Measurements from ENCODE around the gene PURA.
"Not testable (repeated sequence)": the region's sequence is repeated elsewhere in the genome, so short reads cannot be mapped to it uniquely, and the experiment has no call there.

PURA gene

GRCh38 chr5:140152022-140152999 lies 38.4 kb downstream of the PURA start:
- Mint-ChIP-seq H3K27ac (no peak overlapping the region), H3K36me3 (no peaks in the 10 kb centered on the region), H3K4me1 (peaks cover 6 to 10% of the 10 kb centered on the region in 2 donors), H3K27me3 (peaks cover 8 to 9% of the 10 kb centered on the region in 2 donors), H3K9me3 (no peaks in the 10 kb centered on the region), H3K4me3 (no peak overlapping the region)
- DNase-seq, result no peak
- no peak for ATAC-seq (replicated peaks)

- ATAC-seq (replicated peaks) (no peak), DNase-seq (no peak)
- no peak overlapping the region for H3K27ac Mint-ChIP-seq
- peaks cover 6 to 12% of the 10 kb centered on the region in 2 donors for H3K4me1 Mint-ChIP-seq
- no peaks in the 10 kb centered on the region for H3K36me3 Mint-ChIP-seq
- no peaks in the 10 kb centered on the region for H3K9me3 Mint-ChIP-seq
- H3K4me3 Mint-ChIP-seq, result no peak overlapping the region
- no peaks in the 10 kb centered on the region for H3K27me3 Mint-ChIP-seq
Measured at GRCh38 chr5:140153255-140153654, 39.3 kb downstream of the PURA start.

GRCh38 chr5:140153905-140154304 lies 40.0 kb downstream of the PURA start:
- DNase-seq (no peak), ATAC-seq (replicated peaks) (no peak)
- Mint-ChIP-seq H3K4me3 (no peak overlapping the region), H3K4me1 (peaks cover 6 to 12% of the 10 kb centered on the region in 2 donors), H3K27ac (no peak overlapping the region), H3K36me3 (no peaks in the 10 kb centered on the region), H3K9me3 (no peaks in the 10 kb centered on the region), H3K27me3 (no peaks in the 10 kb centered on the region)

GRCh38 chr5:140154710-140155381 lies 40.9 kb downstream of the PURA start:
- not testable (repeated sequence) for H3K36me3 Mint-ChIP-seq; ATAC-seq (replicated peaks); H3K4me3 Mint-ChIP-seq; H3K27me3 Mint-ChIP-seq; DNase-seq; H3K27ac Mint-ChIP-seq; H3K9me3 Mint-ChIP-seq
- H3K4me1 Mint-ChIP-seq, result peaks cover 6 to 12% of the 10 kb centered on the region in 2 donors

- ATAC-seq (replicated peaks) (peak; percentile 98 to 100), DNase-seq (peak; percentile 75)
- Mint-ChIP-seq H3K27me3 (peaks cover under 1 to 1% of the 10 kb centered on the region in 2 donors), H3K36me3 (no peaks in the 10 kb centered on the region), H3K9me3 (no peaks in the 10 kb centered on the region), H3K4me3 (peak overlapping the region; percentile 34 to 77), H3K4me1 (peaks cover 7 to 14% of the 10 kb centered on the region in 2 donors), H3K27ac (peak overlapping the region; percentile 56)
Measured at GRCh38 chr5:140157032-140157781, 43.3 kb downstream of the PURA start.

GRCh38 chr5:140159014-140159927 lies 45.4 kb downstream of the PURA start:
- Mint-ChIP-seq H3K4me1 (peaks cover 5 to 13% of the 10 kb centered on the region in 2 donors), H3K27me3 (peaks cover 9 to 11% of the 10 kb centered on the region in 2 donors), H3K9me3 (no peaks in the 10 kb centered on the region), H3K36me3 (no peaks in the 10 kb centered on the region), H3K27ac (no peak overlapping the region), H3K4me3 (no peak overlapping the region)
- no peak for ATAC-seq (replicated peaks)
- no peak for DNase-seq

- DNase-seq, result no peak
- Mint-ChIP-seq H3K4me3 (no peak overlapping the region), H3K36me3 (peaks cover 0 to 3% of the 10 kb centered on the region in 2 donors), H3K9me3 (no peaks in the 10 kb centered on the region), H3K4me1 (peaks cover 9 to 13% of the 10 kb centered on the region in 2 donors), H3K27me3 (peaks cover 9 to 16% of the 10 kb centered on the region in 2 donors), H3K27ac (no peak overlapping the region)
- no peak for ATAC-seq (replicated peaks)
Measured at GRCh38 chr5:140162275-140162674, 48.4 kb downstream of the PURA start.

- no peaks in the 10 kb centered on the region for H3K9me3 Mint-ChIP-seq
- H3K27ac Mint-ChIP-seq, result no peak overlapping the region
- no peak for ATAC-seq (replicated peaks)
- no peak for DNase-seq
- H3K27me3 Mint-ChIP-seq, result peaks cover 9 to 16% of the 10 kb centered on the region in 2 donors
- H3K36me3 Mint-ChIP-seq, result peaks cover 0 to 3% of the 10 kb centered on the region in 2 donors
- H3K4me3 Mint-ChIP-seq, result no peak overlapping the region
- H3K4me1 Mint-ChIP-seq, result peaks cover 10 to 13% of the 10 kb centered on the region in 2 donors
Measured at GRCh38 chr5:140162781-140163180, 48.9 kb downstream of the PURA start.

GRCh38 chr5:140165101-140165922 lies 51.4 kb downstream of the PURA start:
- ATAC-seq (replicated peaks), result no peak
- Mint-ChIP-seq H3K4me1 (peaks cover 10 to 13% of the 10 kb centered on the region in 2 donors), H3K9me3 (no peaks in the 10 kb centered on the region), H3K27ac (no peak overlapping the region), H3K27me3 (peaks cover 9 to 16% of the 10 kb centered on the region in 2 donors), H3K36me3 (peaks cover 0 to 3% of the 10 kb centered on the region in 2 donors), H3K4me3 (no peak overlapping the region)
- DNase-seq, result no peak

- H3K9me3 Mint-ChIP-seq, result no peaks in the 10 kb centered on the region
- ATAC-seq (replicated peaks) (no peak), DNase-seq (no peak)
- peaks cover 10 to 13% of the 10 kb centered on the region in 2 donors for H3K4me1 Mint-ChIP-seq
- peaks cover 9 to 16% of the 10 kb centered on the region in 2 donors for H3K27me3 Mint-ChIP-seq
- no peak overlapping the region for H3K27ac Mint-ChIP-seq
- H3K4me3 Mint-ChIP-seq, result no peak overlapping the region
- H3K36me3 Mint-ChIP-seq, result peaks cover 0 to 3% of the 10 kb centered on the region in 2 donors
Measured at GRCh38 chr5:140165923-140166270, 52.0 kb downstream of the PURA start.

- Mint-ChIP-seq H3K4me3 (no peak overlapping the region), H3K27ac (peak overlapping the region; percentile 10), H3K27me3 (peaks cover 9 to 16% of the 10 kb centered on the region in 2 donors), H3K9me3 (no peaks in the 10 kb centered on the region), H3K4me1 (peaks cover 10 to 13% of the 10 kb centered on the region in 2 donors), H3K36me3 (peaks cover 0 to 3% of the 10 kb centered on the region in 2 donors)
- DNase-seq, result no peak
- ATAC-seq (replicated peaks), result peak in 1 of 2 donors; percentile 61
Measured at GRCh38 chr5:140166911-140167310, 53.0 kb downstream of the PURA start.

- Mint-ChIP-seq H3K4me1 (peaks cover 7 to 8% of the 10 kb centered on the region in 2 donors), H3K9me3 (no peaks in the 10 kb centered on the region)
- no peak for DNase-seq
Measured at GRCh38 chr5:140168371-140168770, 54.5 kb downstream of the PURA start.

More at GRCh38 chr5:140168371-140168770, 54.5 kb downstream of the PURA start:
- Mint-ChIP-seq H3K27ac (no peak overlapping the region), H3K27me3 (peaks cover 0 to 9% of the 10 kb centered on the region in 2 donors), H3K4me3 (no peak overlapping the region), H3K36me3 (peaks cover 0 to 3% of the 10 kb centered on the region in 2 donors)
- no peak for ATAC-seq (replicated peaks)
